K562 (cell line): Measurements from ENCODE around the gene DNAJB7. TPM values are rescaled to one million over a fixed set of nuclear protein-coding genes. Genes with fewer than 3 reads are reported as not detected.

Experiments
- ATAC-seq: fragments of 200-7000 bp; cut with Tn5 transposase; 3 replicates; pipeline ENCODE4 v1.9.1; 2020; ENCODE audit warnings: moderate library complexity
- BruUV-seq: library from RNA; stranded (reverse); fragments of 400-500 nt; replicated peaks from 2 replicates; lab custom pipeline; 2021; lab: Mats Ljungman, UMichigan
- CTCF ChIA-PET: fragments of 300-600 bp; formaldehyde crosslinking; extraction: SDS; loops from one replicate; lab custom pipeline; 2021; ENCODE audit warnings: low intra/inter-chr PET ratio; lab: Yijun Ruan, JAX
- POLR2A ChIA-PET: fragments of 300-600, 350-650 bp; sonication (Branson Sonifier 250); formaldehyde crosslinking; extraction: SDS; loops from one replicate; lab custom pipeline; 2021; ENCODE audit warnings: antibody characterized with exemption, inconsistent platforms; lab: Yijun Ruan, JAX
- DNase-seq, 4 experiments: peaks; one replicate each; pipeline versions ENCODE4 v3.0.0 to v3.0.0-alpha.2; 2011 to 2018; ENCODE audit warnings: low spot score in 3 of 4, mixed read lengths in 3 of 4; ENCODE audit errors: extremely low read depth in 1 of 4
- FAIRE-seq: peaks from 2 replicates; lab custom pipeline; 2011; peaks lifted over from hg19 to GRCh38; lab: Jason Lieb, UNC
- H2AFZ ChIP-seq: 2 replicates; pipeline ENCODE4 v1.6.0; 2011; ENCODE audit warnings: low read depth, low read length, control low read depth, inconsistent platforms
- H3K27ac ChIP-seq: fragments of 200-600 bp; 3 replicates; pipeline ENCODE4 v1.8.0; 2011; ENCODE audit warnings: low read depth, mild to moderate bottlenecking, control low read depth, inconsistent platforms, low read length, moderate library complexity, mixed read lengths; ENCODE audit errors: extremely low read depth
- H3K27me3 ChIP-seq, 2 experiments: fragments of 300-600 bp in 1 of 2; 2 replicates in 1 of 2; 3 replicates in 1 of 2; pipeline versions ENCODE4 v1.6.0 to v1.8.0; 2011; ENCODE audit warnings: inconsistent platforms in 2 of 2, low read length in 2 of 2, mild to moderate bottlenecking in 1 of 2, mixed read lengths in 1 of 2, moderate library complexity in 1 of 2; ENCODE audit not compliant: control insufficient read depth in 2 of 2, insufficient read depth in 2 of 2
- H3K36me3 ChIP-seq: fragments of 300-600 bp; 3 replicates; pipeline ENCODE4 v1.8.0; 2011; ENCODE audit warnings: mild to moderate bottlenecking, low read length, inconsistent platforms; ENCODE audit not compliant: control insufficient read depth, insufficient read depth
- H3K4me1 ChIP-seq, 2 experiments: fragments of 200-600 bp in 1 of 2; replicated peaks in 1 of 2; 2 replicates in 1 of 2; 3 replicates in 1 of 2; pipeline versions ENCODE4 v1.5.1 to v1.8.0; 2011; ENCODE audit warnings: inconsistent platforms in 2 of 2, low read length in 2 of 2, mild to moderate bottlenecking in 1 of 2, mixed read lengths in 1 of 2, moderate library complexity in 1 of 2; ENCODE audit not compliant: control insufficient read depth in 2 of 2, insufficient read depth in 2 of 2
- H3K4me2 ChIP-seq: 2 replicates; pipeline ENCODE4 v1.6.1; 2011; ENCODE audit warnings: low read length, control low read depth, inconsistent platforms, mixed read lengths; ENCODE audit not compliant: insufficient read depth
- H3K4me3 ChIP-seq: fragments of 200-600 bp; sonication (generic), shearing (Covaris generic); 2 replicates; pipeline ENCODE4 v1.5.1; 2016; ENCODE audit warnings: control low read depth, inconsistent platforms
- H3K79me2 ChIP-seq: fragments of 200-600 bp; 3 replicates; pipeline ENCODE4 v1.8.0; 2011; ENCODE audit warnings: low read length, inconsistent platforms; ENCODE audit not compliant: control insufficient read depth, insufficient read depth
- H3K9ac ChIP-seq, 2 experiments: 2 replicates each; pipeline versions ENCODE4 v1.6.0 to v1.6.1; 2011; ENCODE audit warnings: low read depth in 2 of 2, low read length in 2 of 2, control low read depth in 1 of 2, inconsistent platforms in 1 of 2, mild to moderate bottlenecking in 1 of 2, mixed read lengths in 1 of 2; ENCODE audit not compliant: insufficient read depth in 1 of 2
- H3K9me1 ChIP-seq: one replicate; pipeline ENCODE4 v1.6.0; 2011; ENCODE audit warnings: inconsistent platforms, mild to moderate bottlenecking, low read length, moderate library complexity; ENCODE audit not compliant: control insufficient read depth, insufficient read depth
- H3K9me3 ChIP-seq: replicated peaks from 2 replicates; pipeline ENCODE4 v1.5.1; 2011; ENCODE audit warnings: low read depth, low read length, inconsistent platforms; ENCODE audit not compliant: control insufficient read depth, insufficient read depth
- H4K20me1 ChIP-seq: replicated peaks from 2 replicates; pipeline ENCODE4 v1.6.1; 2011; ENCODE audit warnings: low read length, inconsistent platforms, mixed read lengths; ENCODE audit not compliant: control insufficient read depth, insufficient read depth
- ADNP ChIP-seq: fragments of 200-800 bp; sonication (Bioruptor generic); IDR thresholded peaks from 2 replicates; pipeline ENCODE4 v1.6.1; 2016; ENCODE audit warnings: missing genetic modification characterization, missing compliant biosample characterization
- CHCHD3 ChIP-seq: fragments of 250-450 bp; sonication (Bioruptor Pico); IDR thresholded peaks from 2 replicates; pipeline ENCODE4 v2.1.2; 2022; ENCODE audit warnings: mild to moderate bottlenecking
- CHD1 ChIP-seq: fragments of 200-600 bp; sonication (generic); IDR thresholded peaks from one replicate; pipeline ENCODE4 v1.6.1; 2012; ENCODE audit warnings: mild to moderate bottlenecking, moderate library complexity, low read length, inconsistent platforms
- NFIC ChIP-seq: fragments of 450-650 bp; IDR thresholded peaks from 2 replicates; pipeline ENCODE4 v1.6.1; 2017; ENCODE audit warnings: mild to moderate bottlenecking, inconsistent platforms
- SIN3A ChIP-seq, 2 experiments: fragments of 150-350 bp in 1 of 2; IDR thresholded peaks; 2 replicates each; pipeline ENCODE4 v1.6.1; 2011 to 2016; ENCODE audit warnings: borderline replicate concordance in 2 of 2, low read depth in 2 of 2, low read length in 2 of 2, mild to moderate bottlenecking in 2 of 2, moderate library complexity in 2 of 2; ENCODE audit not compliant: control insufficient read depth in 1 of 2
- SMARCE1 ChIP-seq: fragments of 450-650 bp; IDR thresholded peaks from 2 replicates; pipeline ENCODE4 v1.7.1; 2016; ENCODE audit warnings: mild to moderate bottlenecking
- TBP ChIP-seq: optimal IDR thresholded peaks from 2 replicates; pipeline ENCODE3; 2011; ENCODE audit warnings: low read depth, low read length, improper control_type of control experiment
- ZFX ChIP-seq: sonication (generic); formaldehyde crosslinking; IDR thresholded peaks from 2 replicates; pipeline ENCODE4 v1.8.0; 2022; ENCODE audit warnings: mild to moderate bottlenecking, missing genetic modification reagents, moderate library complexity
- WGBS: fragments of 100-300 bp; shearing (Covaris generic); methylation state at CpG from one replicate; pipeline ENCODE4 v1.1.6; 2016; ENCODE audit warnings: low coverage, mixed read lengths; ENCODE audit not compliant: insufficient coverage; ENCODE audit errors: missing lambda C conversion rate; 5-methylcytosine and 5-hydroxymethylcytosine counted together
- in situ Hi-C: fragments of 300-500 bp; cut with MboI; formaldehyde crosslinking; loops from 4 replicates; pipeline ENCODE4 v1.15.0; 2018; ENCODE audit warnings: inconsistent platforms, mixed read lengths
- intact Hi-C: fragments of 100-400 bp; cut with micrococcal nuclease; formaldehyde crosslinking; loops from 2 replicates; pipeline ENCODE4 v1.14.2; 2022
- polyA plus RNA-seq, 8 experiments: library from polyadenylated mRNA; depleted of rRNA in 4 of 8; stranded (reverse) in 5 of 8; unstranded in 3 of 8; fragments of >200 nt; fragmentation: Nextera tagmentation in 2 of 8; fragmentation: Illumina TruSeq in 1 of 8; extraction: Ambion mirVana in 2 of 8; extraction: Trizol in 1 of 8; gene quantifications; 2 replicates each; pipeline versions ENCODE4 v1.2.1 to v1.2.3, GENCODE V29; 2011 to 2014; ENCODE audit warnings: inconsistent platforms in 1 of 8, missing spikeins in 1 of 8
- total RNA-seq, 7 experiments: library from RNA; depleted of rRNA in 6 of 7; stranded (reverse); fragments of >200 nt in 6 of 7; fragmentation: Illumina TruSeq in 2 of 7; extraction: Trizol in 2 of 7; gene quantifications; 2 replicates each; pipeline versions ENCODE4 v1.2.1 to v1.2.3, GENCODE V29; 2011 to 2021; ENCODE audit warnings: low replicate concordance in 1 of 7

The DNAJB7 gene
- total and polyA plus RNA-seq, 9 of the 15 experiments (the other 6 are each of a cell fraction or from before 2014, with no cell fraction given), result 0.13 to 0.21 TPM; not detected in 7

- DNase-seq (peak in 1 of 4 experiments; percentile 47), ATAC-seq (peak; percentile 8), FAIRE-seq (no peak)
- Histone ChIP-seq H4K20me1 (no peaks in the 10 kb centered on the region; the same call in 1 of the 2 replicates), H3K9ac (peak overlapping the region; percentile 91 to 94), H3K9me3 (no peaks in the 10 kb centered on the region), H3K4me3 (peak overlapping the region; percentile 88), H3K79me2 (peaks cover 96% of the 10 kb centered on the region), H3K36me3 (peaks cover 41% of the 10 kb centered on the region), H3K27me3 (no peaks in the 10 kb centered on the region), H3K9me1 (no peaks in the 10 kb centered on the region), H3K4me2 (peak overlapping the region; percentile 88), H2AFZ (no peak overlapping the region), H3K27ac (peak overlapping the region; percentile 95), H3K4me1 (peaks cover 7 to 10% of the 10 kb centered on the region in 2 experiments; a peak in 3 of 5 replicates)
- BruUV-seq, result TSS peak; percentile 35
- WGBS, result under 1% methylated on average over 19 of the region's 20 CpGs
- CTCF ChIA-PET, result no interaction called here
- TF ChIP-seq CHD1, result peak; percentile 27
- TF ChIP-seq NFIC, result peak; percentile 78
- peak; percentile 15; the same call in 1 of the 2 replicates for TF ChIP-seq SMARCE1
- 0 out of 4 replicates have a peak, but pooled peaks of 1 of the 2 experiments have one; percentile 49 for TF ChIP-seq SIN3A (IDR thresholded peaks at IDR 0.05; ENCODE audit: borderline replicate concordance in 2 of 2, control insufficient read depth in 1 of 2, low read depth in 2 of 2, low read length in 2 of 2)
- peak; percentile 27 for TF ChIP-seq TBP
- TF ChIP-seq ADNP (tag), result no peak
- no peak for TF ChIP-seq CHCHD3
- peak; percentile 37; the same call in 1 of the 2 replicates for TF ChIP-seq ZFX (CRISPR knock-in tag)
- in situ Hi-C loops, result no loop called here
- POLR2A ChIA-PET, result interaction anchor here (0.5 to 2.8 kb wide), 5 partner anchors 11 to 659 kb away, joined by 3 to 11 read pairs (median 3); no protein-coding TSS in a partner anchor
- intact Hi-C loops, result loop anchor here (5.0 kb wide), 1 partner anchor 38 kb away; the partner anchor contains the start of gene SLC25A17
Observed at GRCh38 chr22:40855071-40855978, 6.6 kb downstream of the DNAJB7 start.
